GM12878 (cell line): ENCODE measurements around the gene PHLDB1. TPM values are rescaled to one million over a fixed set of nuclear protein-coding genes. Genes with fewer than 3 reads are reported as not detected.

Experiments
- ATAC-seq: fragments of 200-7000 bp; cut with Tn5 transposase; 3 replicates; pipeline ENCODE4 v1.9.1; 2020; ENCODE audit warnings: mild to moderate bottlenecking, moderate library complexity
- BruUV-seq: library from RNA; stranded (reverse); fragments of 400-500 nt; replicated peaks from 2 replicates; lab custom pipeline; 2021; lab: Mats Ljungman, UMichigan
- CTCF ChIA-PET: fragments of 300-600 bp; sonication (Branson Sonifier 250); formaldehyde crosslinking; extraction: SDS; loops from one replicate; lab custom pipeline; 2021; ENCODE audit warnings: inconsistent platforms; lab: Yijun Ruan, JAX
- POLR2A ChIA-PET: fragments of 350-600 bp; formaldehyde crosslinking; extraction: SDS; loops from one replicate; lab custom pipeline; 2021; ENCODE audit warnings: inconsistent platforms; lab: Charles Lee
- RAD21 ChIA-PET: fragments of 300-600 bp; sonication (Branson Sonifier 250); formaldehyde crosslinking; loops from one replicate; lab custom pipeline; 2023; ENCODE audit warnings: antibody characterized with exemption; ENCODE audit not compliant: unreplicated experiment; lab: Charles Lee
- SMC1A ChIA-PET: fragments of 300-600 bp; sonication (Branson Sonifier 250); formaldehyde crosslinking; loops from one replicate; lab custom pipeline; 2023; ENCODE audit not compliant: unreplicated experiment, uncharacterized antibody; lab: Charles Lee
- DNase-seq: peaks from one replicate; pipeline ENCODE4 v3.0.0-alpha.2; 2011; ENCODE audit warnings: low read depth, low spot score
- FAIRE-seq: peaks from 3 replicates; lab custom pipeline; 2011; peaks lifted over from hg19 to GRCh38; lab: Jason Lieb, UNC
- H2AFZ ChIP-seq: 2 replicates; pipeline ENCODE4 v1.6.0; 2011; ENCODE audit warnings: low read depth, low read length, control low read depth; ENCODE audit not compliant: control insufficient read depth
- H3K27ac ChIP-seq: 2 replicates; pipeline ENCODE4 v1.5.1; 2011; ENCODE audit warnings: control low read depth; ENCODE audit not compliant: control insufficient read depth, insufficient read depth
- H3K27me3 ChIP-seq, 2 experiments: replicated peaks in 1 of 2; 2 replicates each; pipeline versions ENCODE4 v1.6.0 to v1.6.1; 2011; ENCODE audit warnings: low read length in 1 of 2; ENCODE audit not compliant: control insufficient read depth in 2 of 2, insufficient read depth in 2 of 2
- H3K36me3 ChIP-seq, 2 experiments: 2 replicates each; pipeline ENCODE4 v1.5.1; 2011; ENCODE audit warnings: low read length in 1 of 2; ENCODE audit not compliant: control insufficient read depth in 2 of 2, insufficient read depth in 2 of 2
- H3K4me1 ChIP-seq: 2 replicates; pipeline ENCODE4 v1.6.1; 2011; ENCODE audit warnings: mild to moderate bottlenecking, low read length, moderate library complexity, mixed read lengths; ENCODE audit not compliant: control insufficient read depth, insufficient read depth
- H3K4me2 ChIP-seq: 2 replicates; pipeline ENCODE4 v1.6.0; 2011; ENCODE audit warnings: control low read depth; ENCODE audit not compliant: control insufficient read depth, insufficient read depth
- H3K4me3 ChIP-seq: fragments of 200-600 bp; sonication (generic); 2 replicates; pipeline ENCODE4 v1.5.1; 2016
- H3K79me2 ChIP-seq: 2 replicates; pipeline ENCODE4 v1.6.0; 2011; ENCODE audit warnings: low read length; ENCODE audit not compliant: control insufficient read depth, insufficient read depth
- H3K9ac ChIP-seq: 2 replicates; pipeline ENCODE4 v1.8.0; 2011; ENCODE audit warnings: low read length, control low read depth, mixed read lengths; ENCODE audit not compliant: control insufficient read depth, insufficient read depth
- H3K9me3 ChIP-seq: replicated peaks from 3 replicates; pipeline ENCODE4 v1.5.1; 2011; ENCODE audit warnings: mild to moderate bottlenecking, low read length; ENCODE audit not compliant: control insufficient read depth, insufficient read depth
- H4K20me1 ChIP-seq: 2 replicates; pipeline ENCODE4 v1.6.0; 2011; ENCODE audit not compliant: control insufficient read depth, insufficient read depth
- CBFB ChIP-seq: IDR thresholded peaks from 2 replicates; pipeline ENCODE4 v1.6.1; 2016; ENCODE audit warnings: antibody characterized with exemption, low read depth
- CEBPZ ChIP-seq: fragments of 150-350 bp; IDR thresholded peaks from 2 replicates; pipeline ENCODE4 v1.6.1; 2016; ENCODE audit warnings: low read depth, low read length
- NKRF ChIP-seq: fragments of 450-650 bp; conservative IDR thresholded peaks from 2 replicates; pipeline ENCODE4 v1.6.1; 2017; ENCODE audit warnings: mild to moderate bottlenecking, moderate library complexity
- SMC3 ChIP-seq: IDR thresholded peaks from 2 replicates; pipeline ENCODE4 v1.6.1; 2011; ENCODE audit warnings: low read length, improper control_type of control experiment, borderline replicate concordance
- TAF1 ChIP-seq: IDR thresholded peaks from 2 replicates; pipeline ENCODE4 v1.6.1; 2011; ENCODE audit warnings: mild to moderate bottlenecking, low read depth, low read length, borderline replicate concordance
- WGBS: methylation state at CpG from one replicate; pipeline ENCODE4 v1.1.6; 2016; ENCODE audit warnings: low lambda C conversion rate; ENCODE audit not compliant: insufficient replicate concordance, insufficient coverage; ENCODE audit errors: missing lambda C conversion rate; 5-methylcytosine and 5-hydroxymethylcytosine counted together
- in situ Hi-C: fragments of 300-500 bp; cut with MboI; formaldehyde crosslinking; loops from 9 replicates; pipeline ENCODE4 v1.14.3; 2018; ENCODE audit warnings: mixed read lengths
- intact Hi-C: fragments of 100-400 bp; cut with micrococcal nuclease; formaldehyde crosslinking; loops from one replicate; pipeline ENCODE4 v1.14.2; 2022; ENCODE audit not compliant: unreplicated experiment
- polyA plus RNA-seq, 11 experiments: library from polyadenylated mRNA; depleted of rRNA in 4 of 11; unstranded in 6 of 11; stranded (reverse) in 5 of 11; fragments of >200 nt; fragmentation: Nextera tagmentation in 4 of 11; fragmentation: Illumina TruSeq in 1 of 11; extraction: Ambion mirVana in 4 of 11; extraction: Trizol in 1 of 11; gene quantifications; 1 replicate in 1 of 11; 2 replicates in 10 of 11; pipeline versions ENCODE4 v1.2.1 to v1.2.3, GENCODE V29; 2011 to 2016; ENCODE audit warnings: inconsistent platforms in 2 of 11, missing spikeins in 2 of 11, low read depth in 1 of 11
- total RNA-seq, 4 experiments: library from RNA; depleted of rRNA in 3 of 4; stranded (reverse); fragments of >200 nt in 3 of 4; fragmentation: Illumina TruSeq in 1 of 4; extraction: Trizol in 1 of 4; gene quantifications; 2 replicates each; pipeline versions ENCODE4 v1.2.1 to v1.2.3, GENCODE V29; 2013 to 2021

Gene PHLDB1
- total and polyA plus RNA-seq, 10 of the 15 experiments (the other 5 are each of a cell fraction or from before 2014, with no cell fraction given) = 0.03 to 0.26 (median 0.18) TPM; not detected in 4

- FAIRE-seq (no peak), ATAC-seq (no peak), DNase-seq (no peak)
- Histone ChIP-seq H2AFZ (no peak overlapping the region), H3K36me3 (no peaks in the 10 kb centered on the region), H3K4me3 (no peak overlapping the region), H3K27me3 (peaks cover 0 to 2% of the 10 kb centered on the region in 2 experiments; a peak in 1 of 4 replicates), H3K27ac (no peak overlapping the region), H3K9ac (no peak overlapping the region), H3K4me2 (no peak overlapping the region), H3K79me2 (no peaks in the 10 kb centered on the region), H4K20me1 (no peaks in the 10 kb centered on the region), H3K4me1 (no peaks in the 10 kb centered on the region), H3K9me3 (no peaks in the 10 kb centered on the region; the same call in 2 of the 3 replicates)
- no peak for TF ChIP-seq CBFB
- no peak for TF ChIP-seq NKRF
- no peak for TF ChIP-seq CEBPZ
- TF ChIP-seq SMC3 = no peak
- TF ChIP-seq TAF1 = no peak
- ChIA-PET CTCF (no interaction called here), POLR2A (no interaction called here), SMC1A (no interaction called here), RAD21 (interaction anchor here (0.6 kb wide), 1 partner anchor 9 kb away, joined by 5 read pairs; no protein-coding TSS in a partner anchor)
- intact Hi-C loops (no loop called here), in situ Hi-C loops (no loop called here)
- BruUV-seq = no TSS peak
- WGBS = 0% methylated on average over 1 of the region's 1 CpG
These were observed 66.6 kb downstream of the PHLDB1 start for GRCh38 chr11:118674082-118674435.
